Panc1 (cell line): Measurements from ENCODE around the gene SUPT5H. TPM values are rescaled to one million over a fixed set of nuclear protein-coding genes. Genes with fewer than 3 reads are reported as not detected.

ENCODE experiments used
- ATAC-seq: fragments of 200-7000 bp; cut with Tn5 transposase; 2 replicates; pipeline ENCODE4 v1.9.1; 2020; ENCODE audit warnings: mild to moderate bottlenecking, moderate library complexity
- BruUV-seq: library from RNA; stranded (reverse); fragments of 400-500 nt; replicated peaks from 2 replicates; lab custom pipeline; 2021; lab: Mats Ljungman, UMichigan
- CTCF ChIA-PET: fragments of 300-600 bp; sonication (Branson Sonifier 250); formaldehyde crosslinking; loops from one replicate; lab custom pipeline; 2022; ENCODE audit warnings: antibody characterized with exemption; lab: Charles Lee
- POLR2A ChIA-PET: fragments of 300-600 bp; sonication (Branson Sonifier 250); formaldehyde crosslinking; loops from one replicate; lab custom pipeline; 2022; ENCODE audit warnings: antibody characterized with exemption; lab: Charles Lee
- DNase-seq: peaks from one replicate; pipeline ENCODE4 v3.0.0-alpha.2; 2010; ENCODE audit warnings: low read depth, low spot score
- H3K27ac ChIP-seq: 2 replicates; pipeline ENCODE4 v1.5.1; 2011; ENCODE audit warnings: mild to moderate bottlenecking, low read length, inconsistent platforms
- H3K27me3 ChIP-seq: fragments of 200-500 bp; sonication (Bioruptor generic); 2 replicates; pipeline ENCODE4 v1.6.0; 2014; ENCODE audit warnings: low read length, inconsistent platforms; ENCODE audit not compliant: control insufficient read depth, insufficient read depth
- H3K36me3 ChIP-seq: fragments of 200-500 bp; sonication (Bioruptor generic); 2 replicates; pipeline ENCODE4 v1.5.1; 2014; ENCODE audit warnings: inconsistent platforms, mild to moderate bottlenecking, low read length, moderate library complexity; ENCODE audit not compliant: control insufficient read depth, insufficient read depth
- H3K4me1 ChIP-seq: 2 replicates; pipeline ENCODE4 v1.5.1; 2011; ENCODE audit warnings: inconsistent platforms, mild to moderate bottlenecking, low read length, moderate library complexity; ENCODE audit not compliant: control insufficient read depth, insufficient read depth
- H3K4me3 ChIP-seq, 2 experiments: 2 replicates each; pipeline ENCODE4 v1.5.1; 2011 to 2012; ENCODE audit warnings: low read depth in 2 of 2, low read length in 2 of 2, mild to moderate bottlenecking in 2 of 2, inconsistent platforms in 1 of 2, moderate library complexity in 1 of 2
- H3K9me3 ChIP-seq: fragments of 200-500 bp; sonication (Bioruptor generic); 2 replicates; pipeline ENCODE4 v1.5.1; 2014; ENCODE audit warnings: low read depth, mild to moderate bottlenecking, inconsistent platforms, low read length, moderate library complexity; ENCODE audit not compliant: control insufficient read depth, insufficient read depth
- CTCF ChIP-seq: fragments of 450-650 bp; IDR thresholded peaks from 2 replicates; pipeline ENCODE4 v1.5.1; 2017; ENCODE audit warnings: mild to moderate bottlenecking
- POLR2AphosphoS5 ChIP-seq: IDR thresholded peaks from 2 replicates; pipeline ENCODE4 v1.6.1; 2012; ENCODE audit warnings: mild to moderate bottlenecking, low read depth, low read length, moderate library complexity
- REST ChIP-seq, 2 experiments: IDR thresholded peaks; 2 replicates each; pipeline ENCODE4 v1.6.1; 2011 to 2012; ENCODE audit warnings: low read depth in 2 of 2, control low read depth in 1 of 2, low read length in 1 of 2, mild to moderate bottlenecking in 1 of 2, moderate library complexity in 1 of 2; ENCODE audit not compliant: insufficient read depth in 1 of 2
- SIN3A ChIP-seq: IDR thresholded peaks from 2 replicates; pipeline ENCODE4 v1.6.1; 2012; ENCODE audit warnings: low read depth, mild to moderate bottlenecking, low read length, moderate library complexity, borderline replicate concordance; ENCODE audit not compliant: insufficient read depth
- TCF7L2 ChIP-seq: IDR thresholded peaks from 2 replicates; pipeline ENCODE4 v1.6.1; 2011; ENCODE audit warnings: mild to moderate bottlenecking, low read depth, low read length, inconsistent platforms
- in situ Hi-C: cut with HindIII; loops from 2 replicates; pipeline ENCODE4 v1.10.0; 2016; ENCODE audit warnings: low sequenced_read_pairs, low pct_unique_long_range_greater_than_20kb
- intact Hi-C: fragments of 100-400 bp; cut with micrococcal nuclease; formaldehyde crosslinking; loops from one replicate; pipeline ENCODE4 v1.10.0; 2022; ENCODE audit not compliant: unreplicated experiment
- total RNA-seq: library from RNA; stranded (reverse); gene quantifications from one replicate; pipeline ENCODE4 v1.2.1, GENCODE V29; 2021; ENCODE audit not compliant: unreplicated experiment

The SUPT5H gene
- total RNA-seq, 1 experiment from 2014 or later = 1,614 TPM

GRCh38 chr19:39469567-39469966, 24.2 kb downstream of the SUPT5H start:
- POLR2A ChIA-PET = interaction anchor here (0.6 to 2.7 kb wide), 2 partner anchors 34 to 717 kb away, joined by 3 to 19 read pairs; partner anchors contain the start of gene RPS16
- Histone ChIP-seq H3K36me3 (peaks cover 98% of the 10 kb centered on the region), H3K4me1 (no peaks in the 10 kb centered on the region), H3K9me3 (no peaks in the 10 kb centered on the region), H3K27me3 (no peaks in the 10 kb centered on the region), H3K27ac (no peak overlapping the region), H3K4me3 (no peak overlapping the region)
- TF ChIP-seq SIN3A = no peak
- DNase-seq (no peak), ATAC-seq (no peak)
- CTCF ChIA-PET = interaction anchor here (0.5 to 2.1 kb wide), 7 partner anchors 15 to 640 kb away, joined by 3 to 9 read pairs (median 7); no protein-coding TSS in a partner anchor
- in situ Hi-C loops = no loop called here
- intact Hi-C loops = no loop called here
- BruUV-seq = no TSS peak

GRCh38 chr19:39470724-39471339, 25.4 kb downstream of the SUPT5H start:
- BruUV-seq = no TSS peak
- H3K36me3 ChIP-seq = peaks cover 96% of the 10 kb centered on the region
- no peak overlapping the region for H3K4me3 ChIP-seq
- POLR2A ChIA-PET = interaction anchor here (0.5 to 1.6 kb wide), 5 partner anchors 11 to 69 kb away, joined by 3 to 12 read pairs (median 5); partner anchors contain the start of gene RPS16
- intact Hi-C loops = no loop called here
- H3K9me3 ChIP-seq = no peaks in the 10 kb centered on the region
- no peaks in the 10 kb centered on the region for H3K4me1 ChIP-seq
- DNase-seq (no peak), ATAC-seq (no peak)
- TF ChIP-seq POLR2AphosphoS5 (no peak), REST (IDR thresholded peaks at IDR 0.05; ENCODE audit: insufficient read depth in 1 of 2, low read depth in 2 of 2, low read length in 1 of 2) (no peak), TCF7L2 (no peak), SIN3A (no peak), CTCF (no peak)
- H3K27me3 ChIP-seq = no peaks in the 10 kb centered on the region
- no peak overlapping the region for H3K27ac ChIP-seq
- CTCF ChIA-PET = interaction anchor here (0.6 to 1.4 kb wide), 5 partner anchors 10 to 32 kb away, joined by 3 to 12 read pairs (median 4); no protein-coding TSS in a partner anchor
- in situ Hi-C loops = no loop called here
